Activated CD8-positive, alpha-beta memory T cell treated with anti-CD3 and anti-CD28 coated beads, Interleukin-2, amount 50 U/mL, for 4 hours (primary cell): ENCODE data around the gene DPM2.

Experiments
- DNase-seq: peaks from one replicate; pipeline ENCODE4 v3.0.0-alpha.2; 2020

Gene DPM2

GRCh38 chr9:127934248-127934647, 3.4 kb downstream of the DPM2 start:
- DNase-seq = no peak

- DNase-seq = no peak
Measured at GRCh38 chr9:127931092-127931881, 6.4 kb downstream of the DPM2 start.

- DNase-seq = peak; percentile 68
Measured at GRCh38 chr9:127930231-127931091, 7.2 kb downstream of the DPM2 start, which contains the start of gene PIP5KL1. PIP5KL1 (minus strand) TSS chr9:127930777; CDS start chr9:127930752, 25 bp downstream.

DNA sequence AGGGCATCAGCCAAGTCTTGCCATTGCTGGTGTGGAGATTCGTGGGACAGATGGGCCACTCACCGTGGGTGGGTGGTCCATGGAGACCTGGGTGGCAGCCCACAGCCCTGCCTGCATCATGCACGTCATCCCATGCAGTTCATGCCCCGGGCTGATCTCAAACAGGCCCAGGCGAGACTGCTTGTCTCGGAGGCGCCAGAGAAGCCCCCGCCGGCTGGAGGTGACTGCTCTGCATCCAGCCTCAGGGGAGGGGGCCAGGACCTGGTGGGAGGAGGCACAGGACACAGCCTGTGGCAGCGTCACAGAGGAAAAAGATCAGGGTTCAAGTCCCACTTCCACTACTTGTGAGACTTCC, 8.1 kb downstream of the DPM2 start:
- DNase-seq = no peak

- DNase-seq = no peak
Measured at GRCh38 chr9:127928676-127929624, 8.7 kb downstream of the DPM2 start.

GRCh38 chr9:127927988-127928675, 9.5 kb downstream of the DPM2 start:
- DNase-seq = no peak

DNA sequence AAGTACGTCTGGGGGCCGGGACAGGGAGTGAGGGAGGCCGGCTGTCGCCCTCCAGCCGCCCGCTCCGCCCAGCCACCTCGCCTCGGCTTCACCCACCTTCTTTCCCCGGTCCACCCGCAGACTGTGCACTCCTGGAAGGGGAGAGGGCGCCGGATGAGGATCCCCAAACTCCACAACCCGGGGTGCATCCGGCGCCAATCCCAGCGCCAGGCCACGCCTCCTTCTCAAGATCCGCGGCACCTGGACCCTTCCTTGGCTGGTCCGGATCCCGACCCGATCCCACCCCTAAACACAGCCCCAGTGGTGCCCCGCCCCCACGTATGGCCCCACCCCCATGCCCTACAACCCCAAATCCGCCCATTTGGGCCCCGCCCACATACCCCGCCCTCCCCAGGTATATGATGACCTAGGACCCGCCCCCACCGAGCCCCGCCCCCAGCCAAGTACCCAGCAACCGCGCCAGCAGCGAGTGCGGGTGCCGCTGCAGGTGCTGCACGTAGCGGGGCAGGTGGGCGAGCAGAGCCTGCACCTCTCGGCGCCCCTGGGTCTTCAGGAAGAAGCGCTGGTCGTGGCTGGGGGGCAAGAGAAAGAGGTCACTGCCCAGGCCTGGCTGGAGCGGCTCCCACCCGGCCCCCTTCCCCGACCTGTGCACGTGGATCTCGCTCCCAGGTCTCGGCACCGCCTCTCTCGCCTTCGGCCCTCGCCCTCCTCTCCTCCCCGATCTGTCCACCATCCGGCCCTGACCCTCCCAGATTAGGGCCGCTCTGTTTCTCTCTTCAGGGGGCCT, 10.3 kb downstream of the DPM2 start:
- peak; percentile 71 for DNase-seq

DNA sequence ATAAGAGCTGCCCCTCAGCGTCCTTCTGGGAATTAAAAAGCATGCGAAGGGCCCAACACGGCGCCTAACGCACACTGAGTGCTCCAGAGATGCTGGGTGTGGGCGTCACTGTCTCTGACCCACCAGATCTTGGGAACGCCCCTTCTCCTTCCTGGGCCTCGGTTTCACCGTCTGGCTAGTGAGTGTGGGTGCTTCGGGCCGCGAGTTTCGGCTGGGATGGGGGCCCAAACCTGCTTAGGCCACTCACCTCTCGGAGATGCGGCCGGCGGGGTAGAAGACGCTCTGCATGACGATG, 10.8 kb downstream of the DPM2 start:
- DNase-seq = no peak

DNA sequence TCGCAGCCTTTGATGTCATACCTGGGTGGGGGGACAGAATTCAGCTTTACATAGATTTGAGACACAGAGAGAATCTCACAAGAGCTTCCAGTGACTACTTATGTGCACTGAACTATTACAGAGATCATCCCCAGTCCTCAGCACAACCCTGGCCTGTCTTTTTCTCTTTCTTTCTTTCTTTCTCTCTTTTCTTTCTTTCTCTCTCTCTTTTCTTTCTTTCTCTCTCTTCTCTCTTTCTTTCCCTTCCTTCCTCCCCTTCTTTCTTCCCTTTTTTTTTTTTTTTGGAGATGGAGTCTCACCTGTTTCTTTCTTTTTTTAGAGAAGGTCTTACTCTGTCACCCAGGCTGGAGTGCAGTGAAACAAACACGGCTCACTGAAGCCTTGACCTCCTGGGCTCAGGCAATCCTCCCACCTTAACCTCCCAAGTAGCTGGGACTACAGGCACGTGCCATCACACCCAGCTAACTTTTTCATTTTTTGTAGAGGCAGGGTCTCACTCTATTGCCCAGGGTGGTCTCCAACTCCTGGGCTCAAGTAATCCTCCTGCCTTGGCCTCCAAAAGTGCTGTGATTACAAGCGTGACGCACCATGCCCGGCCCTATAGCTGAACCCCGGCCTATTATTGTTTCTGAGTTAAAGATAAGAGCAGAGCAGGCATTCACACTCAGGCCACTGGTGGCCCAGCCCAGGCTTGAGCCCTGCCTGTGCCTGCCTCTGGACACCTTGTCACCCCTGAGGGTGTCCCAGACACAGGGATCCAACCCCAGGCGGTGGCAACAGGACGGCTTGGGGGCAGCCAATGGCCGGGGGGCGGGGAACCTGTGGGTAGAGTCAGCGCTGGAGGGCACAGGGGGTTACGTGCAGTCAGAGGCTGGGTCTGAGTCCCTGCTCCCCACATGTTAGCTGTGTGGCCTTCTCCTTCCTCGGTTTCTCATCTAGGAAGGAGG, 11.4 kb downstream of the DPM2 start:
- no peak for DNase-seq

GRCh38 chr9:127924736-127925444, 12.8 kb downstream of the DPM2 start:
- no peak for DNase-seq

DNA sequence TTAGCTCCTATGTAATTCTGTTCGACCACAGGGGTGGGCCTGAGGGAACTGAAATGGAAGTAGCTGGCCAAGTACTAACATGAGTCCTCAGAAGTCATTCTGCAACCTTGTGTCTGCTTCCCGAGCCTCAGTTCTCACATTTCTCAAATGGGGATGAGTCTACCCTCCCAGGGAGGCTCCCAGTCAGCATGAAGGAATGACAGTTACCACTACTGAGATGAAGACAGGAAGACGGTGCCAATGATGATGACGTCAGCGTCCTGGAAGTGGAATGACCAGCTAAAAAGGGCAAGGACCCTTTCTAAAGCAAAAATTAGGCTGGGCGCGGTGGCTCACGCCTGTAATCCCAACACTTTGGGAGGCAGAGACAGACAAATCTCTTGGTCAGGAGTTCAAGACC, 13.9 kb downstream of the DPM2 start:
- DNase-seq = no peak

DNA sequence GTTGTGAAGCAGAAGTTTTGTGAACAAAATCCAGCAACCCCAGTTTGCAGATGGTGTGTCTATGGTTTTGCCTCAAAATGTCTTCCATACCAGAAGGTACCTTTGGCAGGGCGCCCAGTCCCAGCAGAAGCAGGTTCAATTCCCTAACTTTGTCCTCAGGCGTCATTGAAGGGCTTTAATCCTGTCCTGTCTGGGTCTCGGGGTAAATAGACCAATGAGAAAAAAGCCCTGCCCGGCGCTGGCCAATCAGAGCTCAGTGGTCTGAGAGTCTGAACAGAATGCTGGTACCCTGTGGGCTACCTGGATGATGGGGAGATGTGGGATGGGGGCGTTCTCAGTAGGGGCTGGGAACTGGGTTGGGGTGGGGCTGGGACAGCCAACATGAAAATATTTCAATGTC, 14.6 kb downstream of the DPM2 start:
- DNase-seq = no peak

- peak; percentile 79 for DNase-seq
Measured at GRCh38 chr9:127921557-127922120, 16.0 kb downstream of the DPM2 start.

DNA sequence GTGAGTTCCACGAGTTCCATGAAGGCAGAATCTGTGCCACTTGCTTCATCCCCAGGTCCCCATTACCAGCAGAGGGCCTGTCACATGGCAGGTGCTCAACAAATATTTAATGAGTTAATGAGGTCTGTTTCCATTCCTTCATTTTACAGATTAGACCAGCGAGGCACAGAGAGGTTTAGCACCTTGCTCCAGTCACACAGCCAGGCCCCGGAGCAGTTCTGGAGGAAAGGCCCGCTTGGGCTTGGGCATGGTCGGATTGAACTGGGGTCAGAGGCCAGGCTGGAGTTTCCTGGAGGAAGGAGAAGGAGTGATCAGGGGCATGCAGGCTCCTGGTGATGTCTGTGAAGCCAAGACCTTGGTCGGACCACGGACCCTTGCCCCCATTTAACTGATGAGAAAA, 16.9 kb downstream of the DPM2 start:
- no peak for DNase-seq

- no peak for DNase-seq
Measured at GRCh38 chr9:127919253-127919815, 18.3 kb downstream of the DPM2 start.

DNA sequence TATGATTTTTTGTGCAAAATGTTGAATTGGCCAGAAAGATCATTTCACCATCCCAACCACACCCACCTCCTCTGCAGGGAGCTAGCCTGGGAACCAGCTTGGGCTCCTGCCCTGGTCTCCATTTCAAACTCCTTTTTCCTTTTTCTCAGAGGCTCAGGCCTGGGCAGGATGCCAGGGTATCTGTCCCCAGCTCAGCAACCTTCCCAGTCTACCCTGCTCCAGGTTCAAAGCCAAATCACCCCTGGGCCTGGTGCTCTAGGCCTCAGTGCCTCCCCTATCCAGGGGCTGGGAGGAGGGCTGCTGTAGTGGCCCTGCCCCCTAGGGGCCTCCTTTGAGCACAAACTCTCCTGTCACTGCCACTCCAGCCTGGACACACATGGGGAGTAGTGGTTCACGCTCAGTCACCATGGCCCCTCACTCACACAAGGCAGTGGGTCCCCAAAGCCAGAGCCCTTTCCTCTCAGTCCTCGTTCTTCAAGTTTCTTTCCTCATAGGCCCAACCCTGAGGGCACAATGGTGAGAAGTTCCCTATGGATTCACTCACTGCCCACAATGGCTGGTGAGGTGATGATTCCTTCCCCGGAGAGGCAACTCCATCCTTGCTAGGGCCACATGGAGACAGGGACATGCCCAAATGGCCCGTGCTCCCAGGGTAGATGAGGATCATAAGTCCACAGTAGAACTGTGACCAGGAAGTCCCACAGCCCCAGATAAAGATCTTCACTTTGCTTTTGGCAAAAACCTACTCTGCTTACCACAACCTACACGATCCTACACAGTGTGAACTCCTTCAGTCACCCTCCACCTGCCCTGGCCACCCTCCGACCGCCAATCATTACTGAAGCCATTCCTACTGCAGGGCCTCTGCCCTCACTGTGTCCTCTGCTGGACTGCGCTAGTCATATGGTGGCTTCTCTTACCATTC, 19.2 kb downstream of the DPM2 start:
- no peak for DNase-seq

DNA sequence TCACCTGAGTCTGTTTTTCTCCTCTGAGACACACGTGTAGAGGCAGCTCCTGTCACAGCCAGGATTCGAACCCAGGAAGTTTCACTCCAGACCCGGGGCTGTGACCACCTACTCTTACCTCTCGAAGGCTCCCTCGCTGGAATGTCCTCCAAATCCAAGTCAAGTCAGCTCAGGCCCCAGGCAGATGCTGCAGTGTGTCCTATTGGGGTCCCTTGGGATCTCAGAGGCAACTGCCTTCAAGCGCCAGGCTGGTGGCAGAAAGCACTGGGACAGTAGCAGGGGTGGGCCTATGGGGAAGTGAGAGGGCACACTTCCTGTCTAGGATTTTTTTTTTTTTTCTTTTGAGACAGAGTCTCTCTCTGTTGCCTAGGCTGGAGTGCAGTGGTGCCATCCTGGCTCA, 20.1 kb downstream of the DPM2 start:
- DNase-seq = no peak
